Chondrocyte (in vitro differentiated cells): ENCODE results near the gene NUDT22. TPM values are rescaled to one million over a fixed set of nuclear protein-coding genes. Genes with fewer than 3 reads are reported as not detected.

Experiments used
- DNase-seq: peaks from one replicate; pipeline ENCODE4 v3.0.0; 2021; ENCODE audit warnings: mixed read lengths, low spot score
- H3K27ac Mint-ChIP-seq: one replicate; pipeline ENCODE4 v1.8.0; 2021; ENCODE audit warnings: mild to moderate bottlenecking, moderate library complexity, mixed read lengths; ENCODE audit not compliant: unreplicated experiment
- H3K27me3 Mint-ChIP-seq: 2 replicates; pipeline ENCODE4 v1.8.0; 2021; ENCODE audit warnings: low read depth, mixed read lengths
- H3K36me3 Mint-ChIP-seq: 2 replicates; pipeline ENCODE4 v1.8.0; 2021; ENCODE audit warnings: low read depth, mixed read lengths
- H3K4me1 Mint-ChIP-seq: 2 replicates; pipeline ENCODE4 v1.8.0; 2021; ENCODE audit warnings: low read depth, mild to moderate bottlenecking, mixed read lengths
- H3K4me3 Mint-ChIP-seq: one replicate; pipeline ENCODE4 v1.8.0; 2021; ENCODE audit warnings: mild to moderate bottlenecking, moderate library complexity, mixed read lengths; ENCODE audit not compliant: unreplicated experiment
- H3K9me3 Mint-ChIP-seq: 2 replicates; pipeline ENCODE4 v1.8.0; 2021; ENCODE audit warnings: low read depth, mixed read lengths
- CTCF ChIP-seq: fragments of 200-600 bp; sonication (generic); IDR thresholded peaks from 2 replicates; pipeline ENCODE4 v1.5.0; 2021; ENCODE audit warnings: antibody characterized with exemption, mild to moderate bottlenecking, moderate library complexity
- total RNA-seq: library from RNA; stranded (reverse); gene quantifications from 3 replicates; pipeline ENCODE4 v1.2.1, GENCODE V29; 2021

Gene NUDT22
- total RNA-seq, 1 donor from 2014 or later: 42.1 TPM

- H3K27me3 Mint-ChIP-seq: no peaks in the 10 kb centered on the region
- peaks cover 25% of the 10 kb centered on the region for H3K4me1 Mint-ChIP-seq
- H3K9me3 Mint-ChIP-seq: no peaks in the 10 kb centered on the region
- TF ChIP-seq CTCF: no peak
- peak overlapping the region; percentile 91 for H3K4me3 Mint-ChIP-seq
- H3K27ac Mint-ChIP-seq: peak overlapping the region; percentile 99
- no peak for DNase-seq
- peaks cover 6% of the 10 kb centered on the region for H3K36me3 Mint-ChIP-seq
These were observed 42.9 kb downstream of the NUDT22 start for GRCh38 chr11:64268893-64269539.

GRCh38 chr11:64269540-64270220 is 43.6 kb downstream of the NUDT22 start:
- no peak for DNase-seq
- peak; percentile 66 for TF ChIP-seq CTCF
- H3K4me3 Mint-ChIP-seq: peak overlapping the region; percentile 91
- peaks cover 6% of the 10 kb centered on the region for H3K36me3 Mint-ChIP-seq
- no peaks in the 10 kb centered on the region for H3K9me3 Mint-ChIP-seq
- peak overlapping the region; percentile 99 for H3K27ac Mint-ChIP-seq
- no peaks in the 10 kb centered on the region for H3K27me3 Mint-ChIP-seq
- peaks cover 25% of the 10 kb centered on the region for H3K4me1 Mint-ChIP-seq

- peaks cover 19% of the 10 kb centered on the region for H3K4me1 Mint-ChIP-seq
- no peaks in the 10 kb centered on the region for H3K9me3 Mint-ChIP-seq
- no peak for TF ChIP-seq CTCF
- no peaks in the 10 kb centered on the region for H3K27me3 Mint-ChIP-seq
- no peak overlapping the region for H3K4me3 Mint-ChIP-seq
- DNase-seq: no peak
- H3K36me3 Mint-ChIP-seq: peaks cover 6% of the 10 kb centered on the region
- H3K27ac Mint-ChIP-seq: no peak overlapping the region
These were observed 49.1 kb downstream of the NUDT22 start for GRCh38 chr11:64275031-64275800.

GRCh38 chr11:64275841-64276240 is 49.8 kb downstream of the NUDT22 start:
- H3K9me3 Mint-ChIP-seq: no peaks in the 10 kb centered on the region
- H3K27me3 Mint-ChIP-seq: no peaks in the 10 kb centered on the region
- H3K4me1 Mint-ChIP-seq: peaks cover 19% of the 10 kb centered on the region
- no peak for DNase-seq
- H3K4me3 Mint-ChIP-seq: no peak overlapping the region
- H3K27ac Mint-ChIP-seq: no peak overlapping the region
- no peak for TF ChIP-seq CTCF
- peaks cover 6% of the 10 kb centered on the region for H3K36me3 Mint-ChIP-seq

GRCh38 chr11:64276653-64277431 is 50.8 kb downstream of the NUDT22 start:
- Mint-ChIP-seq H3K36me3 (peaks cover 11% of the 10 kb centered on the region), H3K9me3 (no peaks in the 10 kb centered on the region), H3K4me3 (no peak overlapping the region), H3K27me3 (no peaks in the 10 kb centered on the region), H3K27ac (peak overlapping the region; percentile 85), H3K4me1 (peaks cover 17% of the 10 kb centered on the region)
- TF ChIP-seq CTCF: no peak
- peak; percentile 92 for DNase-seq
